KG1 (cell line): ENCODE data around the gene DNAJC11.
"Not testable (repeated sequence)": the region's sequence is repeated elsewhere in the genome, so short reads cannot be mapped to it uniquely, and the experiment has no call there.

Experiments
- DNase-seq: peaks from one replicate; lab custom pipeline; 2025; lab: John Stamatoyannopoulos, UW

Gene DNAJC11

GRCh38 chr1:6694121-6694713, 7.4 kb downstream of the DNAJC11 start:
- no peak for DNase-seq

- DNase-seq = no peak
These were observed 8.7 kb downstream of the DNAJC11 start for GRCh38 chr1:6692956-6693355.

- no peak for DNase-seq
These were observed 10.1 kb downstream of the DNAJC11 start for GRCh38 chr1:6691507-6691906.

GRCh38 chr1:6690186-6690585, 11.4 kb downstream of the DNAJC11 start:
- no peak for DNase-seq

- DNase-seq = no peak
These were observed 12.9 kb downstream of the DNAJC11 start for GRCh38 chr1:6688757-6689156.

- no peak for DNase-seq
These were observed 13.6 kb downstream of the DNAJC11 start for GRCh38 chr1:6688001-6688400.

GRCh38 chr1:6686294-6686693, 15.3 kb downstream of the DNAJC11 start:
- DNase-seq = no peak

- no peak for DNase-seq
These were observed 16.2 kb downstream of the DNAJC11 start for GRCh38 chr1:6685381-6685780.

- no peak for DNase-seq
These were observed 18.2 kb downstream of the DNAJC11 start for GRCh38 chr1:6683434-6683833.

GRCh38 chr1:6675941-6676340, 25.7 kb downstream of the DNAJC11 start:
- no peak for DNase-seq

- DNase-seq = no peak
These were observed 26.8 kb downstream of the DNAJC11 start for GRCh38 chr1:6674771-6675170.

- DNase-seq = no peak
These were observed 27.7 kb downstream of the DNAJC11 start for GRCh38 chr1:6673816-6674398.

- no peak for DNase-seq
These were observed 29.1 kb downstream of the DNAJC11 start for GRCh38 chr1:6672558-6672957.

GRCh38 chr1:6668503-6668902, 33.1 kb downstream of the DNAJC11 start:
- DNase-seq = no peak

- no peak for DNase-seq
These were observed 34.5 kb downstream of the DNAJC11 start for GRCh38 chr1:6667139-6667538.

- DNase-seq = no peak
These were observed 34.9 kb downstream of the DNAJC11 start for GRCh38 chr1:6666696-6667095.

- not testable (repeated sequence) for DNase-seq
These were observed 39.1 kb downstream of the DNAJC11 start for GRCh38 chr1:6662468-6662867.

- DNase-seq = no peak
These were observed 41.1 kb downstream of the DNAJC11 start for GRCh38 chr1:6660415-6661049.

GRCh38 chr1:6658359-6659060, 43.1 kb downstream of the DNAJC11 start:
- DNase-seq = no peak

GRCh38 chr1:6657138-6657537, 44.5 kb downstream of the DNAJC11 start:
- no peak for DNase-seq

GRCh38 chr1:6653436-6654290, 48.0 kb downstream of the DNAJC11 start:
- DNase-seq = no peak

- DNase-seq = no peak
These were observed 48.6 kb downstream of the DNAJC11 start for GRCh38 chr1:6652986-6653385.
